Parathyroid adenoma (tissue), 2 donors: ENCODE data around the gene PHYHIPL.

Experiments
- H2AFZ ChIP-seq: fragments of 300-600 bp; sonication (generic); one replicate; pipeline ENCODE4 v1.7.0; 2017; ENCODE audit warnings: antibody characterized with exemption, mild to moderate bottlenecking
- H3K27ac ChIP-seq: fragments of 300-600 bp; sonication (generic); one replicate; pipeline ENCODE4 v1.7.0; 2017
- H3K27me3 ChIP-seq: fragments of 300-600 bp; sonication (generic); one replicate; pipeline ENCODE4 v1.7.0; 2017; ENCODE audit warnings: low read length; ENCODE audit not compliant: control insufficient read depth, insufficient read depth
- H3K36me3 ChIP-seq: fragments of 300-600 bp; sonication (generic); one replicate; pipeline ENCODE4 v1.7.0; 2017; ENCODE audit warnings: low read length; ENCODE audit not compliant: control insufficient read depth, insufficient read depth
- H3K4me1 ChIP-seq: fragments of 300-600 bp; sonication (generic); one replicate; pipeline ENCODE4 v1.7.0; 2017; ENCODE audit warnings: control low read depth
- H3K4me2 ChIP-seq: fragments of 300-600 bp; sonication (generic); one replicate; pipeline ENCODE4 v1.7.0; 2017; ENCODE audit warnings: low read length
- H3K4me3 ChIP-seq: fragments of 300-600 bp; sonication (generic); one replicate; pipeline ENCODE4 v1.7.0; 2017; ENCODE audit warnings: low read depth, low read length
- H3K79me2 ChIP-seq: fragments of 300-600 bp; sonication (generic); one replicate; pipeline ENCODE4 v1.7.0; 2017; ENCODE audit warnings: control low read depth
- H3K9ac ChIP-seq: fragments of 300-600 bp; sonication (generic); one replicate; pipeline ENCODE4 v1.7.0; 2017; ENCODE audit warnings: mild to moderate bottlenecking
- H3K9me3 ChIP-seq: fragments of 300-600 bp; sonication (generic); one replicate; pipeline ENCODE4 v1.7.0; 2017; ENCODE audit warnings: low read length; ENCODE audit not compliant: control insufficient read depth
- TF ChIP-seq, protein P1 (sequence below): fragments of 300-600 bp; sonication (generic); IDR thresholded peaks from one replicate; pipeline ENCODE4 v1.7.0; 2017; ENCODE audit warnings: antibody characterized with exemption, mild to moderate bottlenecking
- donor health status: primary hyperparathyroidism.

Gene PHYHIPL

DNA sequence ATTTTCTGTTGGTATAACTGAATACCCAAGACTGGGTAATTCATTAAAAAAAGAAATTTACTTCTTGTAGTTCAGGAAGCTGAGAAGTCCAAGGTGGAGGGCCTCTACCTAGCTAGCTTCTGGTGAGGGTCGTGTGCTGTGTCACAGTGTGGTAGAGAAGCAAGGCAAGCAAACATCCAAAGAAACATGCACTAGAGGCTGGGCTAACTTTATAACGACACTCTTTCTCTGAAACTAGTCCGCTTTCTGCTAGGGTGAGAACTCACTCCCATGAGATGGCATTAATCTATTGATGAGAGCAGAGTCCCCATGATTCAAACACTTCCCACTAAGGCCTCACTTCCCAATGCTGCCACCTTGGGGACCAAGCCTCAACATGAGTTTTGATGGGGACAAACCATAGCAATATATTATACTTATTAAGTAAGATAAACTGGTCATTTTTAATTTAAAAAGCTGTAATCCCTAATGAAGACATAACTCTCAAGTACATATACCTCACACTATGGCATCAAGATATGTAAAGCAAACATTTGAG, 50.8 kb downstream of the PHYHIPL start:
- Histone ChIP-seq H3K27ac (no peak overlapping the region), H3K4me3 (no peak overlapping the region), H3K79me2 (no peaks in the 10 kb centered on the region), H2AFZ (no peak overlapping the region), H3K9ac (no peak overlapping the region), H3K36me3 (no peaks in the 10 kb centered on the region), H3K9me3 (no peaks in the 10 kb centered on the region), H3K4me1 (no peaks in the 10 kb centered on the region), H3K4me2 (no peak overlapping the region), H3K27me3 (no peaks in the 10 kb centered on the region)
- TF ChIP-seq, protein P1, sequence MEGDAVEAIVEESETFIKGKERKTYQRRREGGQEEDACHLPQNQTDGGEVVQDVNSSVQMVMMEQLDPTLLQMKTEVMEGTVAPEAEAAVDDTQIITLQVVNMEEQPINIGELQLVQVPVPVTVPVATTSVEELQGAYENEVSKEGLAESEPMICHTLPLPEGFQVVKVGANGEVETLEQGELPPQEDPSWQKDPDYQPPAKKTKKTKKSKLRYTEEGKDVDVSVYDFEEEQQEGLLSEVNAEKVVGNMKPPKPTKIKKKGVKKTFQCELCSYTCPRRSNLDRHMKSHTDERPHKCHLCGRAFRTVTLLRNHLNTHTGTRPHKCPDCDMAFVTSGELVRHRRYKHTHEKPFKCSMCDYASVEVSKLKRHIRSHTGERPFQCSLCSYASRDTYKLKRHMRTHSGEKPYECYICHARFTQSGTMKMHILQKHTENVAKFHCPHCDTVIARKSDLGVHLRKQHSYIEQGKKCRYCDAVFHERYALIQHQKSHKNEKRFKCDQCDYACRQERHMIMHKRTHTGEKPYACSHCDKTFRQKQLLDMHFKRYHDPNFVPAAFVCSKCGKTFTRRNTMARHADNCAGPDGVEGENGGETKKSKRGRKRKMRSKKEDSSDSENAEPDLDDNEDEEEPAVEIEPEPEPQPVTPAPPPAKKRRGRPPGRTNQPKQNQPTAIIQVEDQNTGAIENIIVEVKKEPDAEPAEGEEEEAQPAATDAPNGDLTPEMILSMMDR = no peak

DNA sequence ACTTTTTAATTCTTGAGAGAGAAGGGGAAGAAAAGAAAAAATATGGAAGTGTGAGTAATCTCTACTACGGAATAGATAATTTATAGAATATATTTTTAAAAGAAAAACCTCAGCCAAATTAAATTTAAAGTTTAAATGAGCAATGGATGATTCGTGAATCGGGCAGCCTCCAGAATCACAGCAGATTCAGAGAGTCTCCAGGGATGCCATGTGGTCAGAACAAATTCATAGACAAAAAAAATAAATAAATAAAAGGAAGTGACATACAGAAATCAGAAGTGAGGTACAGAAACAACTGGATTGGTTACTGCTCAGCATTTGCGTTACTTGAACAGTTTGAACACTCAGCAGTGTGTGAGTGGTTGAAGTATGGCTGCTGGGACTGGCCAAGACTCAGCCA, 53.0 kb downstream of the PHYHIPL start:
- Histone ChIP-seq H3K4me2 (no peak overlapping the region), H3K27me3 (no peaks in the 10 kb centered on the region), H2AFZ (no peak overlapping the region), H3K27ac (no peak overlapping the region), H3K79me2 (no peaks in the 10 kb centered on the region), H3K4me1 (no peaks in the 10 kb centered on the region), H3K9me3 (no peaks in the 10 kb centered on the region), H3K36me3 (no peaks in the 10 kb centered on the region), H3K4me3 (no peak overlapping the region), H3K9ac (no peak overlapping the region)
- TF ChIP-seq, protein P1 = no peak

DNA sequence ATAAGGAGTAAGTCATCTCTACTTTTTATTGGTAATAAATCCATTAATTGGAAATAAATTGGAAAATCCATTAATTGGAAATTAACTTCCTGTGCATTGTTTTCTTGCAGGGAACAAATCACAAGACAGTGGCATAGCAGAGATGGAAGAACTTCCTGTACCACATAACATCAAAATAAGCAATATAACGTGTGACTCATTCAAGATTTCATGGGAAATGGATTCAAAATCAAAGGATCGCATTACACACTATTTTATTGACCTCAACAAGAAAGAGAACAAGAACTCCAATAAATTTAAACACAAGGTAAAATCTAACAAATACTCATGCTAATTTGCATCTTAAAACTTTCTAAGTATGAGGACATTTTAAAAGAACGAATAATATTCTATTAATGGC, 57.8 kb downstream of the PHYHIPL start:
- no peak overlapping the region for H3K9ac ChIP-seq
- H3K36me3 ChIP-seq = no peaks in the 10 kb centered on the region
- no peaks in the 10 kb centered on the region for H3K79me2 ChIP-seq
- H3K4me1 ChIP-seq = no peaks in the 10 kb centered on the region
- TF ChIP-seq, protein P1 = no peak
- H3K27ac ChIP-seq = no peak overlapping the region
- no peak overlapping the region for H2AFZ ChIP-seq
- H3K27me3 ChIP-seq = no peaks in the 10 kb centered on the region
- H3K4me2 ChIP-seq = no peak overlapping the region
- no peaks in the 10 kb centered on the region for H3K9me3 ChIP-seq
- no peak overlapping the region for H3K4me3 ChIP-seq

- no peak overlapping the region for H3K9ac ChIP-seq
Measured at GRCh38 chr10:59234816-59235429, 58.5 kb downstream of the PHYHIPL start.

More at GRCh38 chr10:59234816-59235429, 58.5 kb downstream of the PHYHIPL start:
- H3K4me2 ChIP-seq = no peak overlapping the region
- H3K9me3 ChIP-seq = no peaks in the 10 kb centered on the region
- H3K36me3 ChIP-seq = no peaks in the 10 kb centered on the region
- H3K4me3 ChIP-seq = no peak overlapping the region
- TF ChIP-seq, protein P1 = peak; percentile 45
- no peak overlapping the region for H3K27ac ChIP-seq
- no peaks in the 10 kb centered on the region for H3K4me1 ChIP-seq
- H3K79me2 ChIP-seq = no peaks in the 10 kb centered on the region
- H3K27me3 ChIP-seq = no peaks in the 10 kb centered on the region
- no peak overlapping the region for H2AFZ ChIP-seq
